ENCODE data around the gene SLC27A6.

Gene SLC27A6

GRCh38 chr5:129078247-129078646 lies 113.0 kb downstream of the SLC27A6 start:
- no peaks in the 10 kb centered on the region for H4K20me1 ChIP-seq (ENCODE audit: insufficient read depth, low read length)
- H3K27ac ChIP-seq (ENCODE audit: low read length): no peak overlapping the region
- H3K4me2 ChIP-seq (ENCODE audit: low read length): no peak overlapping the region
- TF ChIP-seq CTCF (IDR thresholded peaks at IDR 0.05; ENCODE audit: low read depth, low read length) (no peak), EZH2phosphoT487 (IDR thresholded peaks at IDR 0.05; ENCODE audit: low read depth) (no peak)
- no peaks in the 10 kb centered on the region for H3K27me3 ChIP-seq (ENCODE audit: low read depth, low read length)
- no peak overlapping the region for H3K4me3 ChIP-seq (ENCODE audit: low read length)
- H3K36me3 ChIP-seq (replicated peaks; ENCODE audit: low read depth, low read length): no peaks in the 10 kb centered on the region
- H3K4me1 ChIP-seq (ENCODE audit: low read length): no peaks in the 10 kb centered on the region
- no peaks in the 10 kb centered on the region for H3K79me2 ChIP-seq (ENCODE audit: low read length)
- no peak overlapping the region for H3K9ac ChIP-seq (ENCODE audit: low read length)
- H3K9me3 ChIP-seq (ENCODE audit: insufficient read depth, low read length): no peaks in the 10 kb centered on the region
- no peak overlapping the region for H2AFZ ChIP-seq (ENCODE audit: low read depth, low read length)

GRCh38 chr5:129078660-129079059 lies 113.4 kb downstream of the SLC27A6 start:
- TF ChIP-seq CTCF (IDR thresholded peaks at IDR 0.05; ENCODE audit: low read depth, low read length) (no peak), EZH2phosphoT487 (IDR thresholded peaks at IDR 0.05; ENCODE audit: low read depth) (no peak)
- H2AFZ ChIP-seq (ENCODE audit: low read depth, low read length): no peak overlapping the region
- H3K4me2 ChIP-seq (ENCODE audit: low read length): no peak overlapping the region
- no peak overlapping the region for H3K27ac ChIP-seq (ENCODE audit: low read length)
- H3K79me2 ChIP-seq (ENCODE audit: low read length): no peaks in the 10 kb centered on the region
- H3K9ac ChIP-seq (ENCODE audit: low read length): no peak overlapping the region
- no peaks in the 10 kb centered on the region for H3K4me1 ChIP-seq (ENCODE audit: low read length)
- H4K20me1 ChIP-seq (ENCODE audit: insufficient read depth, low read length): no peaks in the 10 kb centered on the region
- no peak overlapping the region for H3K4me3 ChIP-seq (ENCODE audit: low read length)
- no peaks in the 10 kb centered on the region for H3K36me3 ChIP-seq (replicated peaks; ENCODE audit: low read depth, low read length)
- H3K27me3 ChIP-seq (ENCODE audit: low read depth, low read length): no peaks in the 10 kb centered on the region
- no peaks in the 10 kb centered on the region for H3K9me3 ChIP-seq (ENCODE audit: insufficient read depth, low read length)

- H3K27ac ChIP-seq (ENCODE audit: low read length): no peak overlapping the region
- H3K4me1 ChIP-seq (ENCODE audit: low read length): no peaks in the 10 kb centered on the region
- TF ChIP-seq EZH2phosphoT487 (IDR thresholded peaks at IDR 0.05; ENCODE audit: low read depth): no peak
- no peak for TF ChIP-seq CTCF (IDR thresholded peaks at IDR 0.05; ENCODE audit: low read depth, low read length)
- H4K20me1 ChIP-seq (ENCODE audit: insufficient read depth, low read length): no peaks in the 10 kb centered on the region
- H3K27me3 ChIP-seq (ENCODE audit: low read depth, low read length): no peaks in the 10 kb centered on the region
- H3K36me3 ChIP-seq (replicated peaks; ENCODE audit: low read depth, low read length): no peaks in the 10 kb centered on the region
- no peak overlapping the region for H3K4me2 ChIP-seq (ENCODE audit: low read length)
- no peak overlapping the region for H3K4me3 ChIP-seq (ENCODE audit: low read length)
- H3K9me3 ChIP-seq (ENCODE audit: insufficient read depth, low read length): no peaks in the 10 kb centered on the region
- no peak overlapping the region for H3K9ac ChIP-seq (ENCODE audit: low read length)
- no peaks in the 10 kb centered on the region for H3K79me2 ChIP-seq (ENCODE audit: low read length)
- H2AFZ ChIP-seq (ENCODE audit: low read depth, low read length): no peak overlapping the region
Measured at GRCh38 chr5:129079496-129079895, 114.2 kb downstream of the SLC27A6 start.

GRCh38 chr5:129080766-129081165 lies 115.5 kb downstream of the SLC27A6 start:
- Histone ChIP-seq H2AFZ (ENCODE audit: low read depth, low read length) (no peak overlapping the region), H3K4me3 (ENCODE audit: low read length) (no peak overlapping the region), H3K27ac (ENCODE audit: low read length) (no peak overlapping the region), H3K9ac (ENCODE audit: low read length) (no peak overlapping the region), H3K27me3 (ENCODE audit: low read depth, low read length) (no peaks in the 10 kb centered on the region), H3K9me3 (ENCODE audit: insufficient read depth, low read length) (no peaks in the 10 kb centered on the region), H3K79me2 (ENCODE audit: low read length) (no peaks in the 10 kb centered on the region), H3K36me3 (replicated peaks; ENCODE audit: low read depth, low read length) (no peaks in the 10 kb centered on the region), H4K20me1 (ENCODE audit: insufficient read depth, low read length) (no peaks in the 10 kb centered on the region), H3K4me2 (ENCODE audit: low read length) (no peak overlapping the region), H3K4me1 (ENCODE audit: low read length) (no peaks in the 10 kb centered on the region)
- no peak for TF ChIP-seq EZH2phosphoT487 (IDR thresholded peaks at IDR 0.05; ENCODE audit: low read depth)
- no peak for TF ChIP-seq CTCF (IDR thresholded peaks at IDR 0.05; ENCODE audit: low read depth, low read length)

All from OCI-LY3 (cell line).